HK-2 (cell line): ENCODE data around the gene UBE2S.
"Not testable (repeated sequence)": the region's sequence is repeated elsewhere in the genome, so short reads cannot be mapped to it uniquely, and the experiment has no call there.

Source experiments
- DNase-seq: peaks from one replicate; pipeline ENCODE4 v3.0.0-alpha.2; 2018; ENCODE audit not compliant: unreplicated experiment

Gene UBE2S

GRCh38 chr19:55407550-55407799 lies at the start of gene UBE2S:
Gene UBE2S (minus strand): TSS chr19:55407788. CDS start chr19:55407589, 199 bp downstream.
- not testable (repeated sequence) for DNase-seq

- DNase-seq: no peak
Observed at GRCh38 chr19:55456347-55456746, 48.8 kb upstream of the UBE2S start.

- no peak for DNase-seq
Observed at GRCh38 chr19:55455576-55456235, 48.1 kb upstream of the UBE2S start.

DNA sequence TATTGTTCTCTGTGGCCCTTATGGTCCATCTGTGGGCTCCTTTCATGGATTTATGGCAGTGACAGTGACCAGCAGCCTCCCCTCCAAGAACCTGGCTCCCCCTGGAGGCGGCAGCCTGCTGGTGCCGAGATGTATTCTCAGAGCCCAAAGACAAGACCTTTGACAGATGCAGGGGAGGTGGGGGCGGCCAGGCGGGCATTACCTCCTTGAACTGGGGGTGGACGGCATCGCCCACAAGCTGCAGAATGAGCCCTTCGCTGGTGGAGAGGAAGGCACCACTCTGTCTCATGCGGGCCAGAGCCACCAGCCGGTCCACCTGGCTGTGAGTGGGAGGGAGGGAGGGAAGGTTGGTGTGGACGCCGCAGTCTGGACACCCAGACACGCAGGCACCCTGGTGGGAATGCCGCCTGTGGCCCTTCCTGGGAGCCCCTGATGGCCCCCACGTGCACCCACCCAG lies 47.2 kb upstream of the UBE2S start:
- DNase-seq: peak; percentile 49

DNA sequence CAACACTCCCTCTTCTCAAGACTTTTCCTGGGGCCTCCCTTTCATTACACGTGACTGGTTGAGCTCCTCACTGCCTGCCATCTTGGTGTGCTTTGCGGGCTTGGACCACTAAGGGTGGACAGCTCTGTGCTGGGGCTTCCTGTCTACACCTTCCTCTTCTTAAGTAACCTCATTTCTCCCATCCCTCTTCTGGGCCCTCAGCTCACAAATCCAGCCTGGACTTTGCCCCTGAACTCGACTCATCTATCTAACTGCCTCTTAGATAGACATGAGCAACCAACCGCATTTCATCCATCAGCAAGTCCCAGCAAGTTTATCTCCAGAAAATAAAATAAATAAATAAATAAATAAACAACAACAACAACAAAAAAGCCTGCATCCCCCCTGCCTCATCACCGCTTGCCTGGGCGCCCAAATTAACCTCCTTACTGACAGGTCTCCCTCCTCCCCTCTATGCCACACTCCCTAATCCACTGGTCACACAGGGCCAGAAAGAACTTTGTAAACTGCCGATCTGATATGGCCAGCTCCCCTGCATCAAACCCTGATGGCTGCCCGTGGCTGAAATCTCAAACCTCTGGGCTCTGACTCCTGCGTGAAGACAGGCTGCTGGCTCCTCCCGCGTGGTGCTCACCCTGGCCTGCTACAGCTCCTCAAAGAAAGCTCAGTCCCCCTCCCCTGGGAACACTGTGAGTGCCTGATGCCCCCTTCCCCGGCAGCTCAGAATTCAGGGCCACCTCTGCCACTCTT lies 46.1 kb upstream of the UBE2S start:
- DNase-seq: no peak

GRCh38 chr19:55452749-55453346 lies 45.3 kb upstream of the UBE2S start:
- DNase-seq: no peak

DNA sequence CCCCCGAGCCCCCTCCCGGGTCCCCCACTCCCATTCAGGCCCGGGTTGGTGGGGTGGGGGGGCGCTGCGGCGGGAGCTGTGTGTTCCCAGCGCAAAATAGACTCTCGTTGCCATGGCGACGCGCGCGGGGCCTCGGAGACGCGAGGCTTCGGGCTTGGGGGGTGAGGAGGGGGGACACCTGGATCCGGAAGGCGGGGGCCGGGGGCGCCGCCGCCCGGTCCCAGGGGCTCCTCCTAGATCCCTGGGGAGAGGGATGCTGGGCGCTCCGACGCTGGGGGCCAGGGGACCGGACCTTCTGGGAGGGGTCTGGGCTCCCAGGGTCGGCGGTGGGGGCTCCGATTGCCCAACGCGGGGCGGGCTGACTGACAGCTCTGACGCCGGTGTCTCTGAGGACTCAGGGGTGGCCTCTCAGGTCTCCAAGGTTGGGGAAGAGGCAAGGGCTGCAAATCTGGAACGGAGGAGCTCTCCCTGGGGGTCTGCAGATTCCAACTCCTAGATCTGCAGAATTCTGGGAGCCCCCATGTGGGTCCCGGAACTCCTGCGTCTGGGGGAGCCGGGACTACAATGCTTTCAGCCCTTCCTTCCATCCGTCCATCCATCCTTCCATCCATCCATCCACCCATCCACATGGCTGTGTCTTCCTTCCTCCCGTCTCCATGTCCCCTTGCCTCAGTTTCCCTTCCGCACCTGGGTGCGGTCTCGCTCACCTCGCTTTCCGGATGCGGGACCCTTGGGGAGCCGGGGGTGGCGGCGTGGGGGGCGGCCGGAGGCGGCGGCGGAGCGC lies 44.6 kb upstream of the UBE2S start:
- DNase-seq: no peak

DNA sequence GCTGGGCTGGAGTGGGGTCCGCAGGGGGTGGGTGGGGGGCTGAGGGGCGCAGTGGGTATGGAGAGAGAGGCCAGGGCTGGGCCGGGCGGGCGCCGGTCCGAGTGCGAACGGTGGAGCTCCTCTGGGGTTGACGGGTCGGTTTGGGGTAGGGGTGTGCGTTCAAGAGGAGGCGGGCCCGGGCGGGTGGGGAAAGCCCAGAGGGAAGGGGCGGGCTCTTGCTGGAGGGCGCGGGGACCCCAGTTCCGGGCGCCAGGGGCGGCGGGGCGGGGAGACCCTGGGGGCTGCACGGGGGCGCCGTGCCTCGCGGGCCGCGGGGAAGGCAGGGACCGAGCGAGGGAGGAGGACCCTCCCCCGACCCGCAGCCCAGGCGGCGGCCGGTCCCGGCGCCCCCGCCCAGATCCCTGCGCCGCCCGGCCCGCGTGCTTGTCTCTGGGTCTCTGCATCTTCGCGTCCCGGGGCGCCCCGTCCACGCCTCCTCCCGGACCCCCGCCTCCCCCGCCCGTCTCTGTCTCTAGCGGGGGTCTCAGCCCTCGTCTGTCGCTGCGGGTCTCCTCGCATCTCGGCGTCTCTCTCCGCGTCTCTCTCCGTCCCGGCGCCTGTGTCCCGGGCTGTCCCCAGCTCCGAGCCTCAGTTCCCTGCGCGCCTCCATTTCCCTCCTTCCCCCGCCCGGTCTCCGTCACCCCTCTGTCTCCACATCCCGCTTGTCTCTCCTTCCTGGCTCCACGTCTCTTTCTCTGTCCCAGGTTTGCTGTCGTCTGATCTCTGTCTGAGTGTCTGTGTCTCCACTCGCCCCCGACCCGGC lies 43.8 kb upstream of the UBE2S start:
- DNase-seq: no peak

GRCh38 chr19:55449469-55449868 lies 41.9 kb upstream of the UBE2S start:
- no peak for DNase-seq

DNA sequence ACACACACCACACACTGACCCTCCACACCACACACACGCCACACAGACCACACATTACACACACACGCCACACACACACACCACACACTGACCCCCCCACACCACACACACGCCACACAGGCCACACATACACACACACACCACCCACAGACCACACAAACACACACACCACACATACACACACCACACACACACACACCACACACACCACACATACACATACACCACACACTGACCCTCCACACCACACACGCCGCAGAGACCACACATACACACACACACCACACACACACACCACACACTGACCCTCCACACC lies 40.5 kb upstream of the UBE2S start:
- DNase-seq: not testable (repeated sequence)

GRCh38 chr19:55447421-55448174 lies 40.0 kb upstream of the UBE2S start:
- DNase-seq: no peak

DNA sequence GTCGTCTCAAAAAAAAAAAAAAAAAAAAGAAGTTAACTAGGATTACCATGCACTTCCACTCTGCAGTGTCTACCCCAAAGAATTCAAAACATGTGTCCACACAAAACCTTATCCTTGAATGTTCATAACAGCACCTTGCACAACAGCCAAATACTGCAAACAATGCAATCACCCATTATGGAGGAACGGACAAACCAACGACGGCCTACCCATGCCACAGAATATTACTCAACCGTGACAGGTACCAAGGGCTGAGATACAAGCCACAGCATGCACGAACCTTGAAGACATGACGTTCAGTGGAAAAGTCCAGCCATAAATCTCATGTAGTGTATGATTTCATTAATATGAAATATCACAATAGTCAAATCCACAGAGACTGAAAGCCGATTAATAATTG lies 38.5 kb upstream of the UBE2S start:
- no peak for DNase-seq

DNA sequence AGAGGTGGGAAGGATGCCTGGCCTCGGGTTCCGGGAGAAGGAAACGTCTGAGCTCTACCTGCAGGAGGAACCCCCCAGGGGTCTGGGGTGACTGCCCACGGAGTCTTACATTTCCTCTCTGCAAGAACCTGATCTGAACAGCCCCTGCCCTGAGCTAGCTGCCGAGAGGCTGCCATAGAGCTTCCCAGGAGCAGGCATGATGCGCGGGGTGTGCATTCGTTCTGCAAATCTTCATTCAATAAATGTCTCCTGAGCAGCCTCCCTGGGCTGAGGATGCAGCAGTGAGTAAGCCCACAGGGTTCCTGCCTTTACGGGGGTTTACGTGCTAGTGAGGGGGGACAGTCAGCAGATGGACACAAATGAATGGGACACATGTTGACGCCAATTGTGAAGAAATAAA lies 37.1 kb upstream of the UBE2S start:
- DNase-seq: no peak

DNA sequence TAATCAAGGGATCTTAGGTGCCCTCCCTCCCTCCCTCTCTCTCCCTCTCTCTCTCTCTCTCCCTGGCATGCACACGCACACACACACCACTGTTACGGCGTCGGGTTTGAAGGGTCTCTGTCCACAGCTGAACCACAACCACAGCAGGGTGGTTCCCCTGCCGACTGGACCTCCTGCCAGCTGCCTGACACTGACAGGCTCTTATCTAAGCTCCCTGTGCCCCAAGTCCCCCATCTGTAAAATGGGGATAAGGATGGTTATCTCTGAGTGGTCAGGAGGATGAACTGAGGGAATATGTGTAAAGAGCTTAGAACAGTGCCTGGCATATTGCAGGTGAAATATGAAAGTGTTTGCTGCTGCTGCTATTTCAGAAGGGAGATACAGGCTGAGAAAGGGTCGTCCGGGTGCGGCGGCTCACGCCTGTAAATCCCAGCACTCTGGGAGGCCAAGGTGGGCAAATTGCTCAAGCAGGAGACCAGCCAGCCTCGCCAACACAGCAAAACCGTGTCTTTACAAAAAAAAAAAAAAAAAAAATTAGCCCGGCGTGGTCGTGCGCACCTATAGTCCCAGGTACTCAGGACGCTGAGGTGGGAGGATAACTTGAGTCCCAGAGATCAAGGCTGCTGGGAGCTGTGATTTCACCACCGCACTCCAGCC lies 36.4 kb upstream of the UBE2S start:
- DNase-seq: no peak

- DNase-seq: no peak
Observed at GRCh38 chr19:55443045-55443823, 35.6 kb upstream of the UBE2S start, which contains the start of gene SHISA7. Gene SHISA7 (minus strand): TSS chr19:55443300. CDS start chr19:55442863, 437 bp downstream.

DNA sequence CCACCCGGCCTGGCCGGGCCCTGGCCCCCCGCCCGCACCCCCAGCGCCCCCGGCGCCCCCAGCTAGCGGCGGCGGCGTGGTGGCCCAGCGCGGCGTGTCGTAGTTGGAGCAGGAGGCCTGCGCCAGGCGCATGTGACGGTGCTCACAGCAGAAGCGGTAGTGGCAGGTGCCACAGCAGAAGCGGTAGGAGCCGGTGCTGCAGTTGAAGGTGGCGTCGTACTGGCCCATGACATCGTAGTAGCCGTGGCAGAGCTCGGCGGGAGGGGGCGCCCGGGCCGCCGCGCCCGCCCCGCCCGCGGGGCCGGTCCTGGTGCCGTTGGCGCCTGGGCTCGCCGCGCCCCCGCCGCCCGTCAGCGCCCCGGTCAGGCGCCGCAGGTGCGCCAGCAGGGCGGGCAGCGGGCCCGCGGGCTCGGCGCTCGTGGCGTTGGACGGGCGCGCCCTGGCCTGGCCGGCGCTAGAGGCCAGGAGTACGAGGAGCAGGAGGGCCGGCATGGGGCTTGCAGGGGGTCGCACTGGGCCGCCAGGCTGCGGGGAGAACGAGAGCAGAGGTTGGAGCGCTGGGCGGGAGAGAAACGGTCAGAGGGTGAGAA lies 34.9 kb upstream of the UBE2S start:
- no peak for DNase-seq

GRCh38 chr19:55441692-55442321 lies 34.2 kb upstream of the UBE2S start:
- DNase-seq: no peak

GRCh38 chr19:55441319-55441691 lies 33.7 kb upstream of the UBE2S start:
- DNase-seq: no peak
